Fibroblast of lung (primary cell): ENCODE measurements around the gene RTN4RL2. TPM values are rescaled to one million over a fixed set of nuclear protein-coding genes. Genes with fewer than 3 reads are reported as not detected.

ENCODE experiments used
- DNase-seq, 2 donors: peaks; one replicate each; pipeline versions ENCODE4 v3.0.0 to v3.0.0-alpha.2; 2010; ENCODE audit warnings: low read depth in 2 of 2
- H2AFZ ChIP-seq: 2 replicates; pipeline ENCODE4 v1.5.1; 2012; ENCODE audit warnings: low read length, control low read depth, inconsistent platforms
- H3K27ac ChIP-seq: 2 replicates; pipeline ENCODE4 v1.5.1; 2011; ENCODE audit warnings: low read length, control low read depth; ENCODE audit not compliant: insufficient read depth
- H3K27me3 ChIP-seq: 2 replicates; pipeline ENCODE4 v1.5.1; 2011; ENCODE audit warnings: mild to moderate bottlenecking, low read length; ENCODE audit not compliant: control insufficient read depth, insufficient read depth
- H3K36me3 ChIP-seq: 2 replicates; pipeline ENCODE4 v1.5.1; 2011; ENCODE audit warnings: low read length; ENCODE audit not compliant: control insufficient read depth, insufficient read depth
- H3K4me1 ChIP-seq: 2 replicates; pipeline ENCODE4 v1.5.1; 2011; ENCODE audit warnings: low read length; ENCODE audit not compliant: control insufficient read depth, insufficient read depth; ENCODE audit errors: extremely low read depth
- H3K4me2 ChIP-seq: 2 replicates; pipeline ENCODE4 v1.5.1; 2011; ENCODE audit warnings: low read length, control low read depth; ENCODE audit not compliant: insufficient read depth; ENCODE audit errors: extremely low read depth
- H3K4me3 ChIP-seq, 4 experiments: fragments of 200-600 bp in 1 of 4; sonication (generic) in 1 of 4; replicated peaks in 1 of 4; 2 replicates each; pipeline ENCODE4 v1.5.1; 2011 to 2016; ENCODE audit warnings: low read length in 4 of 4, low read depth in 3 of 4, mild to moderate bottlenecking in 3 of 4, control low read depth in 2 of 4, inconsistent platforms in 1 of 4, mixed read lengths in 1 of 4; ENCODE audit not compliant: insufficient read depth in 1 of 4; ENCODE audit errors: control extremely low read depth in 1 of 4
- H3K79me2 ChIP-seq: 2 replicates; pipeline ENCODE4 v1.5.1; 2012; ENCODE audit warnings: mild to moderate bottlenecking, low read length, inconsistent platforms; ENCODE audit not compliant: control insufficient read depth, insufficient read depth
- H3K9ac ChIP-seq: 2 replicates; pipeline ENCODE4 v1.5.1; 2011; ENCODE audit warnings: mild to moderate bottlenecking, low read length, control low read depth; ENCODE audit not compliant: insufficient read depth
- H3K9me3 ChIP-seq: 2 replicates; pipeline ENCODE4 v1.5.1; 2012; ENCODE audit warnings: low read depth, low read length; ENCODE audit not compliant: control insufficient read depth, insufficient read depth
- H4K20me1 ChIP-seq: 2 replicates; pipeline ENCODE4 v1.5.1; 2011; ENCODE audit warnings: low read length; ENCODE audit not compliant: control insufficient read depth, insufficient read depth; ENCODE audit errors: extremely low read depth
- EZH2 ChIP-seq: IDR thresholded peaks from 2 replicates; pipeline ENCODE4 v1.5.1; 2012; ENCODE audit warnings: low read length, control low read depth, mild to moderate bottlenecking; ENCODE audit errors: missing control alignments
- polyA plus RNA-seq, 2 donors: library from polyadenylated mRNA; depleted of rRNA in 1 of 2; stranded (reverse) in 1 of 2; unstranded in 1 of 2; fragments of >200 nt; gene quantifications; 2 replicates each; pipeline ENCODE4 v1.2.1, GENCODE V29; 2011 to 2012; ENCODE audit warnings: missing spikeins in 1 of 2
- total RNA-seq: library from RNA; depleted of rRNA; stranded (reverse); fragments of >200 nt; gene quantifications from 2 replicates; pipeline ENCODE4 v1.2.1, GENCODE V29; 2014
- TF ChIP-seq, protein P1 (sequence below), 2 donors: IDR thresholded peaks in 1 of 2; conservative IDR thresholded peaks in 1 of 2; 1 replicate in 1 of 2; 2 replicates in 1 of 2; pipeline ENCODE4 v1.5.1; 2011 to 2012; ENCODE audit warnings: low read length in 2 of 2, control low read depth in 1 of 2, inconsistent platforms in 1 of 2, low read depth in 1 of 2, mild to moderate bottlenecking in 1 of 2

Gene RTN4RL2
- total and polyA plus RNA-seq, 2 donors (not counting 1 experiment from before 2014, with no cell fraction given), result 0.17 to 0.27 TPM

DNA sequence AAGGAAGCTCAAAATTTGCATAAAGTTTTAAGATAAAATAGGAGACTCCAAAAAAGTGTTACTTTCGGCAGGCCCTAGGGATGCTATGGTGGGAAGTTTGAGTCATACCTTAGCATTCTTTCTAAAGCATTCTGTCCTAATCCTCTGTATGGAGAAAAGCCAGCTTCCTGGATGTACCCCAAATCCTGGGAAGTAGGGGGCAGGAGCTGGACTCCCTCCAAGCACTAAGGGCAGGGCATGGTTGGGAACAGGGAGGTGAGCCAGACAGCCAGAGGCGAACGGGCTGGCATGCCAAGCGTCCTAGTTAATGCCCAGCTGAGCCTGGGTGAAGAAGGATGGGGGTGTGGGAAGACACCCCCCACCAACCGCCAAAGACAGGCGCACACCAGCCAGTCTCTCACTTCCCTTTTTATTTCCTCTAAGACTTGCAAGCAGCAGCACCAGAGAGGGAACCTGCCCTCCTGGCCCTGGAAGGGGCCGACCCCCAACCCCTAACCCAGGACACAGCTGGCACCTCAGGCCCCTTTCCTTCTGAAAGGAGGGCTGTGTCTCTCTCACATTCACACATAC, 23.9 kb downstream of the RTN4RL2 start:
- H3K9me3 ChIP-seq, result no peaks in the 10 kb centered on the region
- H3K4me2 ChIP-seq, result no peak overlapping the region
- H3K9ac ChIP-seq, result no peak overlapping the region
- DNase-seq, result no peak
- no peaks in the 10 kb centered on the region for H3K4me1 ChIP-seq
- H2AFZ ChIP-seq, result no peak overlapping the region
- H3K27ac ChIP-seq, result no peak overlapping the region
- H3K4me3 ChIP-seq, result no peak overlapping the region
- H3K27me3 ChIP-seq, result peaks cover 7% of the 10 kb centered on the region
- H4K20me1 ChIP-seq, result no peaks in the 10 kb centered on the region
- no peaks in the 10 kb centered on the region for H3K36me3 ChIP-seq
- TF ChIP-seq EZH2, result no peak
- TF ChIP-seq, protein P1, sequence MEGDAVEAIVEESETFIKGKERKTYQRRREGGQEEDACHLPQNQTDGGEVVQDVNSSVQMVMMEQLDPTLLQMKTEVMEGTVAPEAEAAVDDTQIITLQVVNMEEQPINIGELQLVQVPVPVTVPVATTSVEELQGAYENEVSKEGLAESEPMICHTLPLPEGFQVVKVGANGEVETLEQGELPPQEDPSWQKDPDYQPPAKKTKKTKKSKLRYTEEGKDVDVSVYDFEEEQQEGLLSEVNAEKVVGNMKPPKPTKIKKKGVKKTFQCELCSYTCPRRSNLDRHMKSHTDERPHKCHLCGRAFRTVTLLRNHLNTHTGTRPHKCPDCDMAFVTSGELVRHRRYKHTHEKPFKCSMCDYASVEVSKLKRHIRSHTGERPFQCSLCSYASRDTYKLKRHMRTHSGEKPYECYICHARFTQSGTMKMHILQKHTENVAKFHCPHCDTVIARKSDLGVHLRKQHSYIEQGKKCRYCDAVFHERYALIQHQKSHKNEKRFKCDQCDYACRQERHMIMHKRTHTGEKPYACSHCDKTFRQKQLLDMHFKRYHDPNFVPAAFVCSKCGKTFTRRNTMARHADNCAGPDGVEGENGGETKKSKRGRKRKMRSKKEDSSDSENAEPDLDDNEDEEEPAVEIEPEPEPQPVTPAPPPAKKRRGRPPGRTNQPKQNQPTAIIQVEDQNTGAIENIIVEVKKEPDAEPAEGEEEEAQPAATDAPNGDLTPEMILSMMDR (conservative IDR thresholded peaks at IDR 0.05 in 1 of 2, IDR thresholded peaks at IDR 0.05 in 1 of 2; ENCODE audit: low read depth in 1 of 2, low read length in 2 of 2), result no peak
- no peaks in the 10 kb centered on the region for H3K79me2 ChIP-seq

DNA sequence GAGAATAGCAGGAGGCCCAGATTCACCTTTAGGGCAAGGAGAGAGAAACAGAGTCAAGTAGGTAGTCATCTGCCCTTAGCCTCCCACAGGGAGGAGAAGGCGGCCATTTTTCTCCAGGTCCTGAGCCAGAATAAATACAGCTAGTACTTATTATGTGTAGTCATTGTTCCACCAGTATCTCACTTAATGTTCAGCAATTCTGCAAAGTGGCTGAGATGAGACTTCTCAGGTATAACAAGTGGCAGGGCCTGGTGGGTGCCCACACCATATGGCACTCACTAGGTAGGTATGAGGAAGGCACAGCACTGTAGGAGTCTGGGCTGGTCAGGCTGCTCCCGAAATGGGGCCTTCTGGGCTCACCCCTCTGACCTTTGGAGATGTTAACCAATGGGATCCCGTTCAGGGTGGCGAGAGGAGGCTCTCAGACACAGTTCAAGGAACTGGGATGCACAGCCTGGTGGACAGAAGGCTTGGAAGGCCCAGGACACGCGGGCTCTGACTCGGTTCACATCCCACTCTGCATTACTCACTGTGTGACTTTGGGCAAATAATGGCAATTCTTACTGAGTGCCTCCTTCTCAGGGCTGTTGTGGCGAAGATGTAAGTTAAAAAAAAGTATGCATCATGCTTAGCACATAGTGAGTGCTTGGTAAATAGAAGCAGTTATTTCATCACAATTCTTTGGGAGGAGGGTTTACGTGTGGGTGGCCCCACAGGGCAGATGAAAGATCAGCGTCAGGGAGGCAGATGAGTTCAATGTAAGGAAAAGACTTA, 25.1 kb downstream of the RTN4RL2 start:
- no peak for DNase-seq
- Histone ChIP-seq H3K27ac (no peak overlapping the region), H3K9ac (no peak overlapping the region), H3K79me2 (no peaks in the 10 kb centered on the region), H3K4me1 (no peaks in the 10 kb centered on the region), H3K36me3 (no peaks in the 10 kb centered on the region), H3K4me2 (no peak overlapping the region), H2AFZ (no peak overlapping the region), H3K27me3 (peaks cover 7% of the 10 kb centered on the region), H4K20me1 (no peaks in the 10 kb centered on the region), H3K4me3 (no peak overlapping the region), H3K9me3 (no peaks in the 10 kb centered on the region)
- TF ChIP-seq, protein P1 (conservative IDR thresholded peaks at IDR 0.05 in 1 of 2, IDR thresholded peaks at IDR 0.05 in 1 of 2; ENCODE audit: low read depth in 1 of 2, low read length in 2 of 2), result no peak
- TF ChIP-seq EZH2, result no peak

DNA sequence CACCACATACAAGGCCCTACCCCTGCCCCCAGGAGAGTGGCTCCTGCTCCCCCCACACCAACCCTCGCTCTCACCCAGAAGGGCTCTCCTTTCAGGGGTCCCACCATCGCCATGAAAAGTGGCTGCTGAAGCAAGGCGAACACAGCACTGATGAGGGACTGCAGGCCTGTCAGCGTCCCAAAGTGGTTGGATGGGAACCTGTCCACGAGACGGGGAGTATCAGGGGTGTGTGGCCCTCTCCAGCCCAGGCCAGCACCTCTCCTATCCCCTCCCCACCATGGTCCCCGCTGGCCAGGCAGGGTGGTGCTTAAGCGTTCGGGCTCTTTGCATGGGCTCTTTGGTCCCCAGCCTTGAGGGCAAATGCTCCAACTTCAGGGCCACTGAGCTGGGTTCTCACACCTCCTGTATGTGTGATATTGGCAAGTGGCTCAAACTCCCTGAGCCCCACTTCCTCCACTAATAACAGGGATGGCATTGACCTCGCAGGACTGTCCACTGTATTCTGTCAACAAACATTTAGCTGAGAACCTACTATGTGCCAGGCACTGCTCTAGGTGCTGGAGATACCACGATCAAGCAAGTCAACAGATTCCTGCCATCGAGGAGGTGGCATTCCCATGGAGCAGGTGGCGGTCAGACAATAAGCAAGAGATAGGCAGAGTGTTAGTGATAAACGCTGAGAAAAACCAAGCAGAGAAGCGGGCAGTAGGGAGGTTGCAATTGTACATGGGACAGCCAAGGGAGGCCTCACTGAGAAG, 26.9 kb downstream of the RTN4RL2 start:
- Histone ChIP-seq H3K9ac (no peak overlapping the region), H3K9me3 (no peaks in the 10 kb centered on the region), H3K4me2 (no peak overlapping the region), H3K4me3 (no peak overlapping the region), H2AFZ (no peak overlapping the region), H3K36me3 (no peaks in the 10 kb centered on the region), H3K27me3 (peaks cover 2% of the 10 kb centered on the region), H3K27ac (no peak overlapping the region), H3K4me1 (no peaks in the 10 kb centered on the region), H4K20me1 (no peaks in the 10 kb centered on the region), H3K79me2 (no peaks in the 10 kb centered on the region)
- no peak for DNase-seq
- TF ChIP-seq, protein P1 (conservative IDR thresholded peaks at IDR 0.05 in 1 of 2, IDR thresholded peaks at IDR 0.05 in 1 of 2; ENCODE audit: low read depth in 1 of 2, low read length in 2 of 2), result no peak
- no peak for TF ChIP-seq EZH2
